GM12878 (cell line): ENCODE results near the gene LRRC61. TPM values are rescaled to one million over a fixed set of nuclear protein-coding genes. Genes with fewer than 3 reads are reported as not detected.

Source experiments
- ATAC-seq: fragments of 200-7000 bp; cut with Tn5 transposase; 3 replicates; pipeline ENCODE4 v1.9.1; 2020; ENCODE audit warnings: mild to moderate bottlenecking, moderate library complexity
- BruUV-seq: library from RNA; stranded (reverse); fragments of 400-500 nt; replicated peaks from 2 replicates; lab custom pipeline; 2021; lab: Mats Ljungman, UMichigan
- CTCF ChIA-PET: fragments of 300-600 bp; sonication (Branson Sonifier 250); formaldehyde crosslinking; extraction: SDS; loops from one replicate; lab custom pipeline; 2021; ENCODE audit warnings: inconsistent platforms; lab: Yijun Ruan, JAX
- POLR2A ChIA-PET: fragments of 350-600 bp; formaldehyde crosslinking; extraction: SDS; loops from one replicate; lab custom pipeline; 2021; ENCODE audit warnings: inconsistent platforms; lab: Charles Lee
- RAD21 ChIA-PET: fragments of 300-600 bp; sonication (Branson Sonifier 250); formaldehyde crosslinking; loops from one replicate; lab custom pipeline; 2023; ENCODE audit warnings: antibody characterized with exemption; ENCODE audit not compliant: unreplicated experiment; lab: Charles Lee
- SMC1A ChIA-PET: fragments of 300-600 bp; sonication (Branson Sonifier 250); formaldehyde crosslinking; loops from one replicate; lab custom pipeline; 2023; ENCODE audit not compliant: unreplicated experiment, uncharacterized antibody; lab: Charles Lee
- DNase-seq: peaks from one replicate; pipeline ENCODE4 v3.0.0-alpha.2; 2011; ENCODE audit warnings: low read depth, low spot score
- FAIRE-seq: peaks from 3 replicates; lab custom pipeline; 2011; peaks lifted over from hg19 to GRCh38; lab: Jason Lieb, UNC
- H2AFZ ChIP-seq: 2 replicates; pipeline ENCODE4 v1.6.0; 2011; ENCODE audit warnings: low read depth, low read length, control low read depth; ENCODE audit not compliant: control insufficient read depth
- H3K27ac ChIP-seq: 2 replicates; pipeline ENCODE4 v1.5.1; 2011; ENCODE audit warnings: control low read depth; ENCODE audit not compliant: control insufficient read depth, insufficient read depth
- H3K27me3 ChIP-seq, 2 experiments: replicated peaks in 1 of 2; 2 replicates each; pipeline versions ENCODE4 v1.6.0 to v1.6.1; 2011; ENCODE audit warnings: low read length in 1 of 2; ENCODE audit not compliant: control insufficient read depth in 2 of 2, insufficient read depth in 2 of 2
- H3K36me3 ChIP-seq, 2 experiments: 2 replicates each; pipeline ENCODE4 v1.5.1; 2011; ENCODE audit warnings: low read length in 1 of 2; ENCODE audit not compliant: control insufficient read depth in 2 of 2, insufficient read depth in 2 of 2
- H3K4me1 ChIP-seq: 2 replicates; pipeline ENCODE4 v1.6.1; 2011; ENCODE audit warnings: mild to moderate bottlenecking, low read length, moderate library complexity, mixed read lengths; ENCODE audit not compliant: control insufficient read depth, insufficient read depth
- H3K4me2 ChIP-seq: 2 replicates; pipeline ENCODE4 v1.6.0; 2011; ENCODE audit warnings: control low read depth; ENCODE audit not compliant: control insufficient read depth, insufficient read depth
- H3K4me3 ChIP-seq: fragments of 200-600 bp; sonication (generic); 2 replicates; pipeline ENCODE4 v1.5.1; 2016
- H3K79me2 ChIP-seq: 2 replicates; pipeline ENCODE4 v1.6.0; 2011; ENCODE audit warnings: low read length; ENCODE audit not compliant: control insufficient read depth, insufficient read depth
- H3K9ac ChIP-seq: 2 replicates; pipeline ENCODE4 v1.8.0; 2011; ENCODE audit warnings: low read length, control low read depth, mixed read lengths; ENCODE audit not compliant: control insufficient read depth, insufficient read depth
- H3K9me3 ChIP-seq: replicated peaks from 3 replicates; pipeline ENCODE4 v1.5.1; 2011; ENCODE audit warnings: mild to moderate bottlenecking, low read length; ENCODE audit not compliant: control insufficient read depth, insufficient read depth
- H4K20me1 ChIP-seq: 2 replicates; pipeline ENCODE4 v1.6.0; 2011; ENCODE audit not compliant: control insufficient read depth, insufficient read depth
- BCL11A ChIP-seq: IDR thresholded peaks from 2 replicates; pipeline ENCODE4 v1.6.1; 2011; ENCODE audit warnings: low read depth, low read length
- BHLHE40 ChIP-seq, 2 experiments: fragments of 450-650 bp in 1 of 2; IDR thresholded peaks; 2 replicates each; pipeline ENCODE4 v1.6.1; 2011 to 2017; ENCODE audit warnings: low read depth in 2 of 2, borderline replicate concordance in 1 of 2, improper control_type of control experiment in 1 of 2, low read length in 1 of 2, mild to moderate bottlenecking in 1 of 2
- EGR1 ChIP-seq, 2 experiments: IDR thresholded peaks; 1 replicate in 1 of 2; 2 replicates in 1 of 2; pipeline ENCODE4 v1.6.1; 2011 to 2012; ENCODE audit warnings: low read depth in 2 of 2, low read length in 2 of 2, borderline replicate concordance in 1 of 2, mild to moderate bottlenecking in 1 of 2, moderate library complexity in 1 of 2
- FOS ChIP-seq: IDR thresholded peaks from 3 replicates; pipeline ENCODE4 v1.6.1; 2011; ENCODE audit warnings: borderline replicate concordance; ENCODE audit not compliant: insufficient read length; ENCODE audit errors: extremely low read depth
- FOXK2 ChIP-seq: fragments of 450-650 bp; IDR thresholded peaks from 2 replicates; pipeline ENCODE4 v1.6.1; 2017; ENCODE audit warnings: mild to moderate bottlenecking, moderate library complexity
- GATAD2B ChIP-seq: fragments of 450-650 bp; conservative IDR thresholded peaks from 2 replicates; pipeline ENCODE4 v1.6.1; 2017; ENCODE audit warnings: low read depth, mild to moderate bottlenecking, moderate library complexity
- NFYA ChIP-seq: IDR thresholded peaks from 2 replicates; pipeline ENCODE4 v1.6.1; 2011; ENCODE audit warnings: low read depth, mild to moderate bottlenecking, low read length, improper control_type of control experiment, borderline replicate concordance
- SMAD1 ChIP-seq: fragments of 450-650 bp; IDR thresholded peaks from 2 replicates; pipeline ENCODE4 v1.6.1; 2018; ENCODE audit warnings: mild to moderate bottlenecking, low read depth; ENCODE audit not compliant: partially characterized antibody
- STAT1 ChIP-seq: fragments of 450-650 bp; conservative IDR thresholded peaks from 2 replicates; pipeline ENCODE4 v1.6.1; 2014; ENCODE audit warnings: antibody characterized with exemption, mild to moderate bottlenecking
- WRNIP1 ChIP-seq: IDR thresholded peaks from 2 replicates; pipeline ENCODE4 v1.6.1; 2011; ENCODE audit warnings: low read depth, low read length, improper control_type of control experiment, borderline replicate concordance
- ZNF384 ChIP-seq: IDR thresholded peaks from 2 replicates; pipeline ENCODE4 v1.6.1; 2012; ENCODE audit warnings: low read depth, mild to moderate bottlenecking, low read length, improper control_type of control experiment, borderline replicate concordance
- ZNF622 ChIP-seq: fragments of 450-650 bp; IDR thresholded peaks from 2 replicates; pipeline ENCODE4 v1.6.1; 2017; ENCODE audit warnings: mild to moderate bottlenecking, inconsistent platforms
- WGBS: methylation state at CpG from one replicate; pipeline ENCODE4 v1.1.6; 2016; ENCODE audit warnings: low lambda C conversion rate; ENCODE audit not compliant: insufficient replicate concordance, insufficient coverage; ENCODE audit errors: missing lambda C conversion rate; 5-methylcytosine and 5-hydroxymethylcytosine counted together
- in situ Hi-C: fragments of 300-500 bp; cut with MboI; formaldehyde crosslinking; loops from 9 replicates; pipeline ENCODE4 v1.14.3; 2018; ENCODE audit warnings: mixed read lengths
- intact Hi-C: fragments of 100-400 bp; cut with micrococcal nuclease; formaldehyde crosslinking; loops from one replicate; pipeline ENCODE4 v1.14.2; 2022; ENCODE audit not compliant: unreplicated experiment
- polyA plus RNA-seq, 11 experiments: library from polyadenylated mRNA; depleted of rRNA in 4 of 11; unstranded in 6 of 11; stranded (reverse) in 5 of 11; fragments of >200 nt; fragmentation: Nextera tagmentation in 4 of 11; fragmentation: Illumina TruSeq in 1 of 11; extraction: Ambion mirVana in 4 of 11; extraction: Trizol in 1 of 11; gene quantifications; 1 replicate in 1 of 11; 2 replicates in 10 of 11; pipeline versions ENCODE4 v1.2.1 to v1.2.3, GENCODE V29; 2011 to 2016; ENCODE audit warnings: inconsistent platforms in 2 of 11, missing spikeins in 2 of 11, low read depth in 1 of 11
- total RNA-seq, 4 experiments: library from RNA; depleted of rRNA in 3 of 4; stranded (reverse); fragments of >200 nt in 3 of 4; fragmentation: Illumina TruSeq in 1 of 4; extraction: Trizol in 1 of 4; gene quantifications; 2 replicates each; pipeline versions ENCODE4 v1.2.1 to v1.2.3, GENCODE V29; 2013 to 2021
- TF ChIP-seq, protein P1 (sequence below): fragments of 450-650 bp; conservative IDR thresholded peaks from 2 replicates; pipeline ENCODE4 v1.6.1; 2017; ENCODE audit warnings: mild to moderate bottlenecking, moderate library complexity
- TF ChIP-seq, protein P2 (sequence below): IDR thresholded peaks from 2 replicates; pipeline ENCODE4 v1.6.1; 2012; ENCODE audit warnings: low read depth, low read length, improper control_type of control experiment
- TF ChIP-seq, protein P3 (sequence below): fragments of 450-650 bp; IDR thresholded peaks from 2 replicates; pipeline ENCODE4 v1.6.1; 2017; ENCODE audit warnings: mild to moderate bottlenecking, moderate library complexity
- TF ChIP-seq, protein P4 (sequence below): fragments of 450-650 bp; IDR thresholded peaks from 2 replicates; pipeline ENCODE4 v1.6.1; 2017; ENCODE audit warnings: low read depth, mild to moderate bottlenecking, moderate library complexity

The LRRC61 gene
- total and polyA plus RNA-seq, 10 of the 15 experiments (the other 5 are each of a cell fraction or from before 2014, with no cell fraction given), result 1.4 to 54.2 (median 21.8) TPM

DNA sequence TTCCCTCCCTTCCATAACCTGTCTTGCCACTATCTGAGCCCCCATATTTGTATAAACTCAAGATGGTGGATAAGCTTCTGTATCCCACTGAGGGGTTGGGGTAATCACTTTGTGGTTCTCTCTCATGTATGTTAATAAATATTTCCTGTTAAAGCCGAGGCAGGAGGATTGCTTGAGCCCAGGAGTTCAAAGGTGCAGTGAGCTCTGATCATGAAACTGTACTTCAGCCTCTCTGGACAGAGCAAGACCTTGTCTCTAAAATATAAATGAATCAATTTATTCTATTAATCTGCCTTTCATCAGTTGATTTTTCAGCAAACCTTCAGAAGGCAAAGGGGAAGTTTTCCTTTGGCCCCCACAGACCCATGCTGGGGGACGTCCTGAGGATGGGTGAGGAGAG lies 20.1 kb downstream of the LRRC61 start:
- Histone ChIP-seq H3K4me1 (peaks cover 8% of the 10 kb centered on the region), H3K36me3 (no peaks in the 10 kb centered on the region; a peak in 1 of 4 replicates), H3K4me3 (no peak overlapping the region), H3K27me3 (peaks cover 0 to 5% of the 10 kb centered on the region in 2 experiments; a peak in 3 of 4 replicates), H4K20me1 (no peaks in the 10 kb centered on the region), H3K27ac (no peak overlapping the region), H3K9ac (no peak overlapping the region), H2AFZ (no peak overlapping the region), H3K79me2 (no peaks in the 10 kb centered on the region), H3K9me3 (peaks cover 5% of the 10 kb centered on the region; the same call in 2 of the 3 replicates), H3K4me2 (no peak overlapping the region)
- ATAC-seq, result no peak
- ChIA-PET POLR2A (no interaction called here), CTCF (interaction anchor here (1.0 to 1.7 kb wide), 2 partner anchors 12 to 13 kb away, joined by 4 read pairs; no protein-coding TSS in a partner anchor), RAD21 (no interaction called here), SMC1A (interaction anchor here (0.6 to 1.4 kb wide), 3 partner anchors 13 to 414 kb away, joined by 3 to 4 read pairs (median 3); no protein-coding TSS in a partner anchor)
- WGBS, result 3% methylated on average over 2 of the region's 2 CpGs
- no peak for DNase-seq
- BruUV-seq, result no TSS peak
- no peak for FAIRE-seq
- in situ Hi-C loops, result no loop called here
- intact Hi-C loops, result no loop called here
- TF ChIP-seq, protein P1, sequence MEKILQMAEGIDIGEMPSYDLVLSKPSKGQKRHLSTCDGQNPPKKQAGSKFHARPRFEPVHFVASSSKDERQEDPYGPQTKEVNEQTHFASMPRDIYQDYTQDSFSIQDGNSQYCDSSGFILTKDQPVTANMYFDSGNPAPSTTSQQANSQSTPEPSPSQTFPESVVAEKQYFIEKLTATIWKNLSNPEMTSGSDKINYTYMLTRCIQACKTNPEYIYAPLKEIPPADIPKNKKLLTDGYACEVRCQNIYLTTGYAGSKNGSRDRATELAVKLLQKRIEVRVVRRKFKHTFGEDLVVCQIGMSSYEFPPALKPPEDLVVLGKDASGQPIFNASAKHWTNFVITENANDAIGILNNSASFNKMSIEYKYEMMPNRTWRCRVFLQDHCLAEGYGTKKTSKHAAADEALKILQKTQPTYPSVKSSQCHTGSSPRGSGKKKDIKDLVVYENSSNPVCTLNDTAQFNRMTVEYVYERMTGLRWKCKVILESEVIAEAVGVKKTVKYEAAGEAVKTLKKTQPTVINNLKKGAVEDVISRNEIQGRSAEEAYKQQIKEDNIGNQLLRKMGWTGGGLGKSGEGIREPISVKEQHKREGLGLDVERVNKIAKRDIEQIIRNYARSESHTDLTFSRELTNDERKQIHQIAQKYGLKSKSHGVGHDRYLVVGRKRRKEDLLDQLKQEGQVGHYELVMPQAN, result no peak
- TF ChIP-seq FOXK2, result no peak
- no peak for TF ChIP-seq SMAD1
- no peak for TF ChIP-seq STAT1
- no peak for TF ChIP-seq EGR1 (IDR thresholded peaks at IDR 0.05; ENCODE audit: borderline replicate concordance in 1 of 2, low read depth in 2 of 2, low read length in 2 of 2)
- TF ChIP-seq WRNIP1, result no peak
- no peak for TF ChIP-seq GATAD2B
- TF ChIP-seq, protein P2, sequence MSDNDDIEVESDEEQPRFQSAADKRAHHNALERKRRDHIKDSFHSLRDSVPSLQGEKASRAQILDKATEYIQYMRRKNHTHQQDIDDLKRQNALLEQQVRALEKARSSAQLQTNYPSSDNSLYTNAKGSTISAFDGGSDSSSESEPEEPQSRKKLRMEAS, result no peak
- TF ChIP-seq ZNF384, result no peak
- no peak for TF ChIP-seq BCL11A
- TF ChIP-seq, protein P3, sequence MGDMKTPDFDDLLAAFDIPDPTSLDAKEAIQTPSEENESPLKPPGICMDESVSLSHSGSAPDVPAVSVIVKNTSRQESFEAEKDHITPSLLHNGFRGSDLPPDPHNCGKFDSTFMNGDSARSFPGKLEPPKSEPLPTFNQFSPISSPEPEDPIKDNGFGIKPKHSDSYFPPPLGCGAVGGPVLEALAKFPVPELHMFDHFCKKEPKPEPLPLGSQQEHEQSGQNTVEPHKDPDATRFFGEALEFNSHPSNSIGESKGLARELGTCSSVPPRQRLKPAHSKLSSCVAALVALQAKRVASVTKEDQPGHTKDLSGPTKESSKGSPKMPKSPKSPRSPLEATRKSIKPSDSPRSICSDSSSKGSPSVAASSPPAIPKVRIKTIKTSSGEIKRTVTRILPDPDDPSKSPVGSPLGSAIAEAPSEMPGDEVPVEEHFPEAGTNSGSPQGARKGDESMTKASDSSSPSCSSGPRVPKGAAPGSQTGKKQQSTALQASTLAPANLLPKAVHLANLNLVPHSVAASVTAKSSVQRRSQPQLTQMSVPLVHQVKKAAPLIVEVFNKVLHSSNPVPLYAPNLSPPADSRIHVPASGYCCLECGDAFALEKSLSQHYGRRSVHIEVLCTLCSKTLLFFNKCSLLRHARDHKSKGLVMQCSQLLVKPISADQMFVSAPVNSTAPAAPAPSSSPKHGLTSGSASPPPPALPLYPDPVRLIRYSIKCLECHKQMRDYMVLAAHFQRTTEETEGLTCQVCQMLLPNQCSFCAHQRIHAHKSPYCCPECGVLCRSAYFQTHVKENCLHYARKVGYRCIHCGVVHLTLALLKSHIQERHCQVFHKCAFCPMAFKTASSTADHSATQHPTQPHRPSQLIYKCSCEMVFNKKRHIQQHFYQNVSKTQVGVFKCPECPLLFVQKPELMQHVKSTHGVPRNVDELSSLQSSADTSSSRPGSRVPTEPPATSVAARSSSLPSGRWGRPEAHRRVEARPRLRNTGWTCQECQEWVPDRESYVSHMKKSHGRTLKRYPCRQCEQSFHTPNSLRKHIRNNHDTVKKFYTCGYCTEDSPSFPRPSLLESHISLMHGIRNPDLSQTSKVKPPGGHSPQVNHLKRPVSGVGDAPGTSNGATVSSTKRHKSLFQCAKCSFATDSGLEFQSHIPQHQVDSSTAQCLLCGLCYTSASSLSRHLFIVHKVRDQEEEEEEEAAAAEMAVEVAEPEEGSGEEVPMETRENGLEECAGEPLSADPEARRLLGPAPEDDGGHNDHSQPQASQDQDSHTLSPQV, result no peak
- TF ChIP-seq BHLHE40 (IDR thresholded peaks at IDR 0.05; ENCODE audit: borderline replicate concordance in 1 of 2, low read depth in 2 of 2, low read length in 1 of 2), result no peak
- TF ChIP-seq NFYA, result no peak
- TF ChIP-seq, protein P4, sequence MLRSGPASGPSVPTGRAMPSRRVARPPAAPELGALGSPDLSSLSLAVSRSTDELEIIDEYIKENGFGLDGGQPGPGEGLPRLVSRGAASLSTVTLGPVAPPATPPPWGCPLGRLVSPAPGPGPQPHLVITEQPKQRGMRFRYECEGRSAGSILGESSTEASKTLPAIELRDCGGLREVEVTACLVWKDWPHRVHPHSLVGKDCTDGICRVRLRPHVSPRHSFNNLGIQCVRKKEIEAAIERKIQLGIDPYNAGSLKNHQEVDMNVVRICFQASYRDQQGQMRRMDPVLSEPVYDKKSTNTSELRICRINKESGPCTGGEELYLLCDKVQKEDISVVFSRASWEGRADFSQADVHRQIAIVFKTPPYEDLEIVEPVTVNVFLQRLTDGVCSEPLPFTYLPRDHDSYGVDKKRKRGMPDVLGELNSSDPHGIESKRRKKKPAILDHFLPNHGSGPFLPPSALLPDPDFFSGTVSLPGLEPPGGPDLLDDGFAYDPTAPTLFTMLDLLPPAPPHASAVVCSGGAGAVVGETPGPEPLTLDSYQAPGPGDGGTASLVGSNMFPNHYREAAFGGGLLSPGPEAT, result no peak
- TF ChIP-seq ZNF622, result no peak
- TF ChIP-seq FOS, result no peak
